22Rv1 (cell line): ENCODE results near the gene IFNG-AS1.

Source experiments
- H3K27ac ChIP-seq: fragments of 450-650 bp; 2 replicates; pipeline ENCODE4 v1.5.1; 2017
- CTCF ChIP-seq: fragments of 450-650 bp; IDR thresholded peaks from 2 replicates; pipeline ENCODE4 v1.5.1; 2017; ENCODE audit warnings: mild to moderate bottlenecking
- ZFX ChIP-seq: fragments of 450-650 bp; IDR thresholded peaks from 2 replicates; pipeline ENCODE4 v1.6.1; 2017; ENCODE audit warnings: antibody characterized with exemption, borderline replicate concordance

Gene IFNG-AS1

GRCh38 chr12:67989184-67989920, at the start of gene IFNG-AS1:
IFNG-AS1 (plus strand) TSS chr12:67989447.
- TF ChIP-seq CTCF (no peak), ZFX (no peak)
- no peak within 1 kb of the TSS for H3K27ac ChIP-seq

DNA sequence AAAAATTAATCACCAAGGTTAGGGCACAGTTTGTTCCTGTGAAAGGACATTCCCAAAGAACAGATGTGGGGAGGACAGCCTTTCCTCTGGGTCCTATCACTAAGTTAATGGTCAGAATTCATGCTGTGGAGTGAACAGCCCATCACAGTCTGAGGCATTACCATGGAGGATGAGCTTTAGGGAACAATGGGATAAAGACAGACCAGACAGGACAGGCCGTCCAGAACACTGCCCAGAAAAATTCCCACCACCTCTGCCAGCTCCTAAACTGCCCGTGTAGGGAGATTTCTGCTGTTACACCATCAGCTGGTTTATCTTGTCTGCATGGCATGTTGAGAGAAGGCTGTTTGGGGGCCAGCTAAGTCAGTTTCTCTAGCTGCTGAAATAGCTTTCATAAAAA, 49.6 kb upstream of the IFNG-AS1 start:
- no peak for TF ChIP-seq CTCF
- no peak for TF ChIP-seq ZFX

DNA sequence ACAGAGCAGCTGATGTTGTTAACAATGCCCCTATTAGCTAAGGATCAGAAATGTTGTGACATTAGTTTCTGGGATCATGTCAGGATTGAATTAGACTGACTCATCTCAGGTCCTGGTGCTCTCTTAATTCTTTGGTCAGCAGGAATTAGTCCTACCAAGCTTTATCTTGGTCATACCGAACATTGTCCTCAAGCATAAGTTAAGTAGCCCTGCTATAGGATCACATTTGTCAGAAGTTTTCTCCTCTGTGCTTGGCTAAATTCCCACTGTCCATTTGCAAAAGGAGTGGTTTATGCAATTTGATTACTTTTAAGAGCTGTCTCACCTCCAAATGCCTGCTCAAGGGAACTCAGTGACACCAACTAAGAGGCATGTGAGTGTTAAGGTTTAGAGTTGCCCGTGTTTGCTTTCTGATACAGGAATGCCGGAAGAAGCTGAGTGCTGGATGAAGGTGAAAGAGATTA, 48.4 kb upstream of the IFNG-AS1 start:
- no peak overlapping the region for H3K27ac ChIP-seq

More for the DNA sequence above, 49.6 kb upstream of the IFNG-AS1 start:
- no peak overlapping the region for H3K27ac ChIP-seq

GRCh38 chr12:67942724-67943123, 46.5 kb upstream of the IFNG-AS1 start:
- TF ChIP-seq CTCF, result no peak
- no peak for TF ChIP-seq ZFX
- H3K27ac ChIP-seq, result no peak overlapping the region

More for the DNA sequence above, 48.4 kb upstream of the IFNG-AS1 start:
- TF ChIP-seq CTCF, result no peak
- TF ChIP-seq ZFX, result no peak

GRCh38 chr12:67943141-67943892, 45.9 kb upstream of the IFNG-AS1 start:
- H3K27ac ChIP-seq, result no peak overlapping the region
- peak; percentile 85 for TF ChIP-seq CTCF
- no peak for TF ChIP-seq ZFX

DNA sequence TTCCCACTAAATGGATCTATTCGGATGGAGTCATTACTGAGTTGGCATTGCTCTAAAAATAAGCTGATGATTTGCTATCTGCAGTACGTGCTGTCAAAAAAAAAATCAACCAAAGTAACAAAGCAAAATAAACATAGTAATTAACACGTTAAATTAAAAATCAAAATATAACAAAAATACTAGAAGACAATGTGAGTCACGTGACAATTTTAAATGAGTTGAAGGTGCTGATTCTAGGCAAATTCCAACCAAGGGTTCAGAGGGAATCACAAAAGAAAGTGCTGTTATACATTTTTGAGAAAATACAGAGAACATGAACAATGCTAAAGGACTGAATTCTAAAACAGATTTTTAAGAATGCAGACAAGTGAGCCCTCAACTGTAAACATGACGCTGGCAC, 45.2 kb upstream of the IFNG-AS1 start:
- TF ChIP-seq CTCF (no peak), ZFX (no peak)

DNA sequence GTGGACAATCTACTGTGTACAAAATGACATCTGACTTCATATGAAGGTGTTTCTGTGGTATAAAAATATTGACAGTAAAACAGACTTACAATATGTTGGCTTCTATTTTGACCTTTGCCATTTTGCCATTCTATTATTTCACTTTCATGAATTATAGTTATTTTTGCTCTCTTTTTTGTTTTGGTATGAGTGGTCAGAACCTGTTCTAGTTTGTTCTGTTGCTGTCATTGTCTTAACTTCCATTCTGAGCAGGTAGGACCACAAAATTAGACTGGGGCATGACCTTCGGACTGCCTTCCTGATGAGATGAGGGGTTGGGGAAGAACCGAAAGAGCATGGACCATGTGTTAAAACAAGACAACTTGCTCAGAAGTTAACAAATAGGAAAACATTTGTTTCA, 36.5 kb upstream of the IFNG-AS1 start:
- no peak for TF ChIP-seq ZFX
- TF ChIP-seq CTCF, result no peak
- no peak overlapping the region for H3K27ac ChIP-seq

More for the DNA sequence above, 45.2 kb upstream of the IFNG-AS1 start:
- no peak overlapping the region for H3K27ac ChIP-seq
